Neural cell (in vitro differentiated cells): Measurements from ENCODE around the gene PLAC9. TPM values are rescaled to one million over a fixed set of nuclear protein-coding genes. Genes with fewer than 3 reads are reported as not detected.

Source experiments
- H2AFZ ChIP-seq: fragments of 200-600, 300-800 bp; sonication (generic), shearing (Covaris generic); 2 replicates; pipeline ENCODE4 v1.6.0; 2014; ENCODE audit warnings: low read depth, mild to moderate bottlenecking, antibody characterized with exemption, low read length, moderate library complexity
- H3F3A ChIP-seq: fragments of 200-600 bp; shearing (Covaris generic); 2 replicates; pipeline ENCODE4 v1.6.1; 2016; ENCODE audit warnings: mild to moderate bottlenecking, moderate library complexity, mixed read lengths, antibody characterized with exemption, low read length; ENCODE audit not compliant: insufficient read depth, poor library complexity, severe bottlenecking
- H3K27ac ChIP-seq: fragments of 200-600, 300-800 bp; sonication (generic), shearing (Covaris generic); 2 replicates; pipeline ENCODE4 v1.5.1; 2014; ENCODE audit warnings: mild to moderate bottlenecking, low read length, moderate library complexity
- H3K27me3 ChIP-seq: fragments of 300-800, 200-600 bp; sonication (generic), shearing (Covaris generic); 2 replicates; pipeline ENCODE4 v1.6.0; 2014; ENCODE audit warnings: mild to moderate bottlenecking, low read depth, low read length, moderate library complexity; ENCODE audit not compliant: insufficient read depth
- H3K36me3 ChIP-seq: fragments of 300-800, 200-600 bp; sonication (generic), shearing (Covaris generic); 2 replicates; pipeline ENCODE4 v1.5.1; 2014; ENCODE audit warnings: mild to moderate bottlenecking, antibody characterized with exemption, low read length, moderate library complexity; ENCODE audit not compliant: insufficient read depth
- H3K4me2 ChIP-seq: fragments of 300-800, 200-600 bp; sonication (generic), shearing (Covaris generic); 2 replicates; pipeline ENCODE4 v1.6.0; 2014; ENCODE audit warnings: mild to moderate bottlenecking, low read length
- H3K4me3 ChIP-seq: fragments of 300-800, 200-600 bp; sonication (generic), shearing (Covaris generic); 2 replicates; pipeline ENCODE4 v1.5.1; 2014; ENCODE audit warnings: mild to moderate bottlenecking, low read length, moderate library complexity
- H3K79me2 ChIP-seq: fragments of 200-600 bp; shearing (Covaris generic); replicated peaks from 2 replicates; pipeline ENCODE4 v1.6.0; 2014; ENCODE audit warnings: mild to moderate bottlenecking, low read length, moderate library complexity; ENCODE audit not compliant: insufficient read depth
- H3K9ac ChIP-seq: fragments of 300-800, 200-600 bp; sonication (generic), shearing (Covaris generic); 2 replicates; pipeline ENCODE4 v1.6.1; 2016; ENCODE audit warnings: mild to moderate bottlenecking, low read length, mixed read lengths
- H3K9me2 ChIP-seq: fragments of 200-600 bp; shearing (Covaris generic); 2 replicates; pipeline ENCODE4 v1.6.1; 2016; ENCODE audit warnings: mild to moderate bottlenecking, low read length, mixed read lengths; ENCODE audit not compliant: insufficient read depth
- H3K9me3 ChIP-seq: fragments of 200-600, 300-800 bp; sonication (generic), shearing (Covaris generic); 2 replicates; pipeline ENCODE4 v1.6.1; 2016; ENCODE audit warnings: mild to moderate bottlenecking, mixed run types, low read length, moderate library complexity, mixed read lengths
- H4K20me1 ChIP-seq: fragments of 200-600 bp; shearing (Covaris generic); 2 replicates; pipeline ENCODE4 v1.6.1; 2016; ENCODE audit warnings: mild to moderate bottlenecking, mixed run types; ENCODE audit not compliant: insufficient read depth
- CTCF ChIP-seq: fragments of 450-650 bp; IDR thresholded peaks from 2 replicates; pipeline ENCODE4 v1.5.1; 2014; ENCODE audit warnings: antibody characterized with exemption, mild to moderate bottlenecking, moderate library complexity; ENCODE audit not compliant: poor library complexity, severe bottlenecking
- EP300 ChIP-seq: fragments of 450-650 bp; conservative IDR thresholded peaks from 2 replicates; pipeline ENCODE4 v1.6.1; 2014; ENCODE audit warnings: antibody characterized with exemption, mild to moderate bottlenecking, moderate library complexity; ENCODE audit not compliant: poor library complexity, severe bottlenecking
- EZH2 ChIP-seq: fragments of 200-600, 300-800 bp; shearing (Covaris generic), sonication (generic); IDR thresholded peaks from 2 replicates; pipeline ENCODE4 v1.6.1; 2014; ENCODE audit warnings: antibody characterized with exemption, low read length, borderline replicate concordance, mild to moderate bottlenecking; ENCODE audit not compliant: insufficient read depth, poor library complexity, severe bottlenecking
- MXI1 ChIP-seq: fragments of 450-650 bp; conservative IDR thresholded peaks from 2 replicates; pipeline ENCODE4 v1.6.1; 2014; ENCODE audit warnings: antibody characterized with exemption, mild to moderate bottlenecking; ENCODE audit not compliant: poor library complexity, severe bottlenecking
- POLR2AphosphoS5 ChIP-seq: IDR thresholded peaks from 2 replicates; pipeline ENCODE4 v1.6.1; 2012
- RAD21 ChIP-seq: fragments of 450-650 bp; conservative IDR thresholded peaks from 2 replicates; pipeline ENCODE4 v1.6.1; 2014; ENCODE audit warnings: antibody characterized with exemption, mild to moderate bottlenecking, moderate library complexity
- REST ChIP-seq: IDR thresholded peaks from 2 replicates; pipeline ENCODE4 v1.6.1; 2012; ENCODE audit warnings: borderline replicate concordance
- SMC3 ChIP-seq: fragments of 450-650 bp; conservative IDR thresholded peaks from 2 replicates; pipeline ENCODE4 v1.6.1; 2014; ENCODE audit warnings: antibody characterized with exemption, mild to moderate bottlenecking, moderate library complexity; ENCODE audit not compliant: poor library complexity
- TAF1 ChIP-seq: IDR thresholded peaks from 2 replicates; pipeline ENCODE4 v1.6.1; 2012; ENCODE audit warnings: low read depth
- polyA plus RNA-seq: library from polyadenylated mRNA; depleted of rRNA; stranded (reverse); fragments of >200 nt; gene quantifications from 2 replicates; pipeline ENCODE4 v1.2.3, GENCODE V29; 2014

Gene PLAC9
- polyA plus RNA-seq, 1 donor from 2014 or later, result not detected

- Histone ChIP-seq H4K20me1 (no peaks in the 10 kb centered on the region), H3K27ac (no peak overlapping the region), H3K9ac (no peak overlapping the region), H3K4me2 (no peak overlapping the region), H3K9me2 (no peaks in the 10 kb centered on the region), H3K36me3 (no peaks in the 10 kb centered on the region), H3K4me3 (no peak overlapping the region), H3K27me3 (no peaks in the 10 kb centered on the region), H3F3A (no peaks in the 10 kb centered on the region), H3K79me2 (no peaks in the 10 kb centered on the region), H3K9me3 (no peaks in the 10 kb centered on the region), H2AFZ (no peak overlapping the region)
- TF ChIP-seq SMC3 (no peak), EP300 (no peak)
These were observed 50.5 kb downstream of the PLAC9 start for GRCh38 chr10:80182986-80183385.

- H3K79me2 ChIP-seq, result no peaks in the 10 kb centered on the region
- TF ChIP-seq SMC3 (no peak), EZH2 (no peak), MXI1 (no peak), RAD21 (no peak), CTCF (no peak), REST (no peak), POLR2AphosphoS5 (no peak), EP300 (no peak), TAF1 (no peak)
- no peak overlapping the region for H3K4me2 ChIP-seq
- H3K27me3 ChIP-seq, result no peaks in the 10 kb centered on the region
- no peaks in the 10 kb centered on the region for H3K9me2 ChIP-seq
- H3K9ac ChIP-seq, result no peak overlapping the region
- no peaks in the 10 kb centered on the region for H3K36me3 ChIP-seq
- no peaks in the 10 kb centered on the region for H4K20me1 ChIP-seq
- H3F3A ChIP-seq, result no peaks in the 10 kb centered on the region
- H2AFZ ChIP-seq, result no peak overlapping the region
- H3K9me3 ChIP-seq, result no peaks in the 10 kb centered on the region
- no peak overlapping the region for H3K27ac ChIP-seq
- H3K4me3 ChIP-seq, result no peak overlapping the region
These were observed 50.9 kb downstream of the PLAC9 start for GRCh38 chr10:80183436-80183835.

- H3K9me3 ChIP-seq, result no peaks in the 10 kb centered on the region
- no peaks in the 10 kb centered on the region for H4K20me1 ChIP-seq
- no peaks in the 10 kb centered on the region for H3K79me2 ChIP-seq
- H3K27ac ChIP-seq, result no peak overlapping the region
- no peak overlapping the region for H3K9ac ChIP-seq
- H2AFZ ChIP-seq, result no peak overlapping the region
- no peak overlapping the region for H3K4me3 ChIP-seq
- no peaks in the 10 kb centered on the region for H3K9me2 ChIP-seq
- no peak overlapping the region for H3K4me2 ChIP-seq
- H3K27me3 ChIP-seq, result no peaks in the 10 kb centered on the region
- no peaks in the 10 kb centered on the region for H3F3A ChIP-seq
- TF ChIP-seq EZH2 (no peak), RAD21 (no peak), TAF1 (no peak), SMC3 (no peak), POLR2AphosphoS5 (no peak), MXI1 (no peak), CTCF (no peak), EP300 (no peak), REST (no peak)
- H3K36me3 ChIP-seq, result no peaks in the 10 kb centered on the region
These were observed 51.8 kb downstream of the PLAC9 start for GRCh38 chr10:80184291-80184690.
